ENCODE data around the gene RBMY1E.
"Not testable (repeated sequence)": the region's sequence is repeated elsewhere in the genome, so short reads cannot be mapped to it uniquely, and the experiment has no call there.

The RBMY1E gene

GRCh38 chrY:21917932-21918331 is at the start of gene RBMY1E:
RBMY1E (minus strand) TSS chrY:21918032; CDS start chrY:21916054, 1,978 bp downstream.
- not testable (repeated sequence) for H3K36me3 ChIP-seq (ENCODE audit: low read depth); H3K27ac ChIP-seq (ENCODE audit: poor library complexity, severe bottlenecking); H3K4me3 ChIP-seq (ENCODE audit: severe bottlenecking); H3K4me1 ChIP-seq (ENCODE audit: insufficient read depth, poor library complexity, severe bottlenecking); H3K9me3 ChIP-seq (ENCODE audit: severe bottlenecking); DNase-seq (ENCODE audit: low spot score); H3K27me3 ChIP-seq (ENCODE audit: insufficient read depth, poor library complexity, severe bottlenecking); ATAC-seq (ENCODE audit: low read depth)

GRCh38 chrY:21894426-21894825 is 23.4 kb downstream of the RBMY1E start, which contains the start of gene RBMY1D:
RBMY1D (minus strand) TSS chrY:21894526; CDS start chrY:21892513, 2,013 bp downstream.
- H3K36me3 ChIP-seq (ENCODE audit: low read depth); H3K9me3 ChIP-seq (ENCODE audit: severe bottlenecking); H3K27me3 ChIP-seq (ENCODE audit: insufficient read depth, poor library complexity, severe bottlenecking); H3K4me3 ChIP-seq (ENCODE audit: severe bottlenecking); H3K4me1 ChIP-seq (ENCODE audit: insufficient read depth, poor library complexity, severe bottlenecking); DNase-seq (ENCODE audit: low spot score); ATAC-seq (ENCODE audit: low read depth); H3K27ac ChIP-seq (ENCODE audit: poor library complexity, severe bottlenecking): not testable (repeated sequence)

GRCh38 chrY:21869407-21870076 is 48.3 kb downstream of the RBMY1E start:
- H3K36me3 ChIP-seq (ENCODE audit: low read depth); H3K27ac ChIP-seq (ENCODE audit: poor library complexity, severe bottlenecking); ATAC-seq (ENCODE audit: low read depth); H3K9me3 ChIP-seq (ENCODE audit: severe bottlenecking); H3K4me1 ChIP-seq (ENCODE audit: insufficient read depth, poor library complexity, severe bottlenecking); H3K4me3 ChIP-seq (ENCODE audit: severe bottlenecking); H3K27me3 ChIP-seq (ENCODE audit: insufficient read depth, poor library complexity, severe bottlenecking); DNase-seq (ENCODE audit: low spot score): not testable (repeated sequence)

All from RWPE2 (cell line).